ENCODE data around the gene RIPK1. TPM values are rescaled to one million over a fixed set of nuclear protein-coding genes. Genes with fewer than 3 reads are reported as not detected.

The RIPK1 gene
- total and polyA plus RNA-seq, 2 donors (not counting 3 experiments of a cell fraction or from before 2014, with no cell fraction given): 11.2 to 20.6 TPM

GRCh38 chr6:3124667-3125066 is 56.4 kb downstream of the RIPK1 start:
- H3K9ac ChIP-seq (replicated peaks; ENCODE audit: extremely low read depth, insufficient read depth, low read length): no peak overlapping the region
- no peaks in the 10 kb centered on the region for H3K9me1 ChIP-seq (replicated peaks; ENCODE audit: control insufficient read depth, extremely low read depth, insufficient read depth, low read length)
- H3K4me2 ChIP-seq (ENCODE audit: insufficient read depth, low read length): no peak overlapping the region
- POLR2A ChIA-PET: no interaction called here
- H3K36me3 ChIP-seq (ENCODE audit: control insufficient read depth in 2 of 2, extremely low read depth in 1 of 2, insufficient read depth in 2 of 2, low read length in 2 of 2): no peaks in the 10 kb centered on the region
- H3K4me1 ChIP-seq (ENCODE audit: control insufficient read depth, extremely low read depth, insufficient read depth, low read length): no peaks in the 10 kb centered on the region
- H4K20me1 ChIP-seq (replicated peaks; ENCODE audit: control insufficient read depth, extremely low read depth, insufficient read depth, low read length): no peaks in the 10 kb centered on the region
- no TSS peak for BruUV-seq (replicated peaks)
- no peak overlapping the region for H3K27ac ChIP-seq (ENCODE audit: insufficient read depth, low read depth, low read length)
- H2AFZ ChIP-seq (ENCODE audit: low read depth, low read length): no peak overlapping the region
- DNase-seq (ENCODE audit: low read depth, low spot score): no peak
- no peak for FAIRE-seq
- H3K79me2 ChIP-seq (ENCODE audit: control insufficient read depth, insufficient read depth, low read length): no peaks in the 10 kb centered on the region
- dilution Hi-C loops (cut with MboI; ENCODE audit: extremely low pct_ligation_motif_present, low sequenced_read_pairs) (no loop called here), intact Hi-C loops (cut with micrococcal nuclease) (no loop called here)
- CTCF ChIA-PET: interaction anchor here (0.7 to 7.4 kb wide), 5 partner anchors 119 to 763 kb away, joined by 3 to 121 read pairs (median 4); no protein-coding TSS in a partner anchor
- TF ChIP-seq GATA2 (IDR thresholded peaks at IDR 0.05; ENCODE audit: insufficient read depth, insufficient read length, low read depth, low read length) (no peak), EZH2 (IDR thresholded peaks at IDR 0.05; ENCODE audit: borderline replicate concordance, low read depth, low read length, severe bottlenecking) (no peak), CTCF (IDR thresholded peaks at IDR 0.05; ENCODE audit: extremely low read depth in 1 of 2, insufficient read depth in 1 of 2, low read depth in 1 of 2, low read length in 2 of 2) (no peak), MYC (IDR thresholded peaks at IDR 0.05; ENCODE audit: low read depth, low read length) (no peak), FOS (IDR thresholded peaks at IDR 0.05; ENCODE audit: borderline replicate concordance, insufficient read depth, low read length) (no peak), POLR2AphosphoS5 (IDR thresholded peaks at IDR 0.05; ENCODE audit: insufficient read depth, low read depth, low read length) (no peak), POLR2A (IDR thresholded peaks at IDR 0.05; ENCODE audit: low read depth, low read length) (no peak), JUN (IDR thresholded peaks at IDR 0.05; ENCODE audit: borderline replicate concordance, insufficient read depth, insufficient read length, low read depth) (no peak)
- TF ChIP-seq, protein P1, sequence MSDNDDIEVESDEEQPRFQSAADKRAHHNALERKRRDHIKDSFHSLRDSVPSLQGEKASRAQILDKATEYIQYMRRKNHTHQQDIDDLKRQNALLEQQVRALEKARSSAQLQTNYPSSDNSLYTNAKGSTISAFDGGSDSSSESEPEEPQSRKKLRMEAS (IDR thresholded peaks at IDR 0.05; ENCODE audit: insufficient read depth, insufficient read length): no peak
- no peaks in the 10 kb centered on the region for H3K9me3 ChIP-seq (replicated peaks; ENCODE audit: control insufficient read depth, insufficient read depth, low read length)
- no peaks in the 10 kb centered on the region for H3K27me3 ChIP-seq (ENCODE audit: control insufficient read depth in 2 of 2, insufficient read depth in 2 of 2, low read length in 2 of 2)
- no peak overlapping the region for H3K4me3 ChIP-seq (replicated peaks in 1 of 3; ENCODE audit: insufficient read depth in 1 of 3, low read depth in 1 of 3, low read length in 3 of 3)
